ENCODE results near the gene CELF4.

GRCh38 chr18:37453752-37454151, 111.8 kb downstream of the CELF4 start:
- TF ChIP-seq, protein P1, sequence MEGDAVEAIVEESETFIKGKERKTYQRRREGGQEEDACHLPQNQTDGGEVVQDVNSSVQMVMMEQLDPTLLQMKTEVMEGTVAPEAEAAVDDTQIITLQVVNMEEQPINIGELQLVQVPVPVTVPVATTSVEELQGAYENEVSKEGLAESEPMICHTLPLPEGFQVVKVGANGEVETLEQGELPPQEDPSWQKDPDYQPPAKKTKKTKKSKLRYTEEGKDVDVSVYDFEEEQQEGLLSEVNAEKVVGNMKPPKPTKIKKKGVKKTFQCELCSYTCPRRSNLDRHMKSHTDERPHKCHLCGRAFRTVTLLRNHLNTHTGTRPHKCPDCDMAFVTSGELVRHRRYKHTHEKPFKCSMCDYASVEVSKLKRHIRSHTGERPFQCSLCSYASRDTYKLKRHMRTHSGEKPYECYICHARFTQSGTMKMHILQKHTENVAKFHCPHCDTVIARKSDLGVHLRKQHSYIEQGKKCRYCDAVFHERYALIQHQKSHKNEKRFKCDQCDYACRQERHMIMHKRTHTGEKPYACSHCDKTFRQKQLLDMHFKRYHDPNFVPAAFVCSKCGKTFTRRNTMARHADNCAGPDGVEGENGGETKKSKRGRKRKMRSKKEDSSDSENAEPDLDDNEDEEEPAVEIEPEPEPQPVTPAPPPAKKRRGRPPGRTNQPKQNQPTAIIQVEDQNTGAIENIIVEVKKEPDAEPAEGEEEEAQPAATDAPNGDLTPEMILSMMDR (IDR thresholded peaks at IDR 0.05): no peak
- TF ChIP-seq SIN3A (IDR thresholded peaks at IDR 0.05; ENCODE audit: borderline replicate concordance, insufficient read depth, low read depth, low read length): no peak
